A673 (cell line): ENCODE results near the gene PRKCA.

Experiments used
- EZH2 ChIP-seq: fragments of 200-600 bp; sonication (generic); IDR thresholded peaks from 2 replicates; pipeline ENCODE4 v1.6.1; 2017; ENCODE audit warnings: borderline replicate concordance, low read depth, mild to moderate bottlenecking, mixed read lengths, antibody characterized with exemption, low read length; ENCODE audit not compliant: poor library complexity, severe bottlenecking
- TF ChIP-seq, protein P1 (sequence below): fragments of 300-800, 200-600 bp; sonication (generic); conservative IDR thresholded peaks from 2 replicates; pipeline ENCODE4 v1.5.1; 2017; ENCODE audit warnings: low read depth, mild to moderate bottlenecking, antibody characterized with exemption, low read length, moderate library complexity, mixed read lengths

GRCh38 chr17:66633317-66633965 lies 331.0 kb downstream of the PRKCA start:
- TF ChIP-seq, protein P1, sequence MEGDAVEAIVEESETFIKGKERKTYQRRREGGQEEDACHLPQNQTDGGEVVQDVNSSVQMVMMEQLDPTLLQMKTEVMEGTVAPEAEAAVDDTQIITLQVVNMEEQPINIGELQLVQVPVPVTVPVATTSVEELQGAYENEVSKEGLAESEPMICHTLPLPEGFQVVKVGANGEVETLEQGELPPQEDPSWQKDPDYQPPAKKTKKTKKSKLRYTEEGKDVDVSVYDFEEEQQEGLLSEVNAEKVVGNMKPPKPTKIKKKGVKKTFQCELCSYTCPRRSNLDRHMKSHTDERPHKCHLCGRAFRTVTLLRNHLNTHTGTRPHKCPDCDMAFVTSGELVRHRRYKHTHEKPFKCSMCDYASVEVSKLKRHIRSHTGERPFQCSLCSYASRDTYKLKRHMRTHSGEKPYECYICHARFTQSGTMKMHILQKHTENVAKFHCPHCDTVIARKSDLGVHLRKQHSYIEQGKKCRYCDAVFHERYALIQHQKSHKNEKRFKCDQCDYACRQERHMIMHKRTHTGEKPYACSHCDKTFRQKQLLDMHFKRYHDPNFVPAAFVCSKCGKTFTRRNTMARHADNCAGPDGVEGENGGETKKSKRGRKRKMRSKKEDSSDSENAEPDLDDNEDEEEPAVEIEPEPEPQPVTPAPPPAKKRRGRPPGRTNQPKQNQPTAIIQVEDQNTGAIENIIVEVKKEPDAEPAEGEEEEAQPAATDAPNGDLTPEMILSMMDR: no peak
- no peak for TF ChIP-seq EZH2
